H54 (cell line): Measurements from ENCODE around the gene MLN.

ENCODE experiments used
- DNase-seq: peaks from one replicate; pipeline ENCODE4 v3.0.0; 2011; ENCODE audit warnings: low spot score, mixed read lengths; ENCODE audit not compliant: insufficient read length
- FAIRE-seq: peaks from 3 replicates; lab custom pipeline; 2011; peaks lifted over from hg19 to GRCh38; lab: Jason Lieb, UNC
- POLR2A ChIP-seq: IDR thresholded peaks from 2 replicates; pipeline ENCODE4 v1.6.1; 2011; ENCODE audit warnings: low read depth, mild to moderate bottlenecking, low read length

Gene MLN

GRCh38 chr6:33758815-33759216 lies 45.0 kb downstream of the MLN start:
- TF ChIP-seq POLR2A: no peak

DNA sequence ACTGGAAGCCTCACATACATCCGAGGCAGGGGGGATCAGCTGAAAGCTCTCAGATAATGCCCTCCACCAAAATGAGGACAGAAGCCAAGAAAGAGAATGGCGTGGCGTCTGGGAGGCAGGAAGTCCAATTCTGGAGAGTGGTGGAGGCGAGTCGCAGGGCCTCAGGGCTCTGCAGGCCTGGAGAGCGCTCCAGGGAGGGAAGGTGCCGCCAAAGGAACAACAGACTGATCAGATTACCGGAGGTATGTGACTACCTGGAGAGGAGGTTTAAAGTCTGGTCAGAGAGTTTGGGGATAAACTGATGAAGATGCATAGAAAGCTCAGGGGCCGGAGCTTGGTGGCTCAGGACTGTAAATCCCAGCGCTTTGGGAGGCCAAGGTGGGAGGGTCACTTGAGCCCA lies 45.9 kb downstream of the MLN start:
- no peak for DNase-seq
- no peak for TF ChIP-seq POLR2A
- FAIRE-seq: no peak

More at GRCh38 chr6:33758815-33759216, 45.0 kb downstream of the MLN start:
- FAIRE-seq (no peak), DNase-seq (no peak)

DNA sequence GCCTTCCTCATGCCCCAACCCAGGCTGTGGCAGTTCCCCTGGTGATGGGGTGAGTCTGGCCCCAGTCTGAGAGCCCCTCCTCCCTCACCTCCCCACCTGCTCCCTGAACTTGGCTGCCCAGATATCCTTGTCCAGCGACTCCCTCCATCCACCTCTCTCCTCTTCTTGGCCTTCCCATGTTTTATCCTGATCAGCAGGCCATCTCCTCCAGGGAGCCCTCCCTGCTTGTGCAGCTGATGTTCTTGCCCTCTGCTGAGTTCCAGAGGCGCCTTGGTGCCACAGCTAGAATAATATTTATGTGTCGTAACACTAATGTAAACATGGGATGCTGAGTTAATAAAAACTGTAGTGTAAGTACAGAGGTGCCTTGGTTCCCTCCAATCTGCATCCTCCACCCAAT lies 46.7 kb downstream of the MLN start:
- TF ChIP-seq POLR2A: no peak
- DNase-seq (no peak), FAIRE-seq (no peak)

DNA sequence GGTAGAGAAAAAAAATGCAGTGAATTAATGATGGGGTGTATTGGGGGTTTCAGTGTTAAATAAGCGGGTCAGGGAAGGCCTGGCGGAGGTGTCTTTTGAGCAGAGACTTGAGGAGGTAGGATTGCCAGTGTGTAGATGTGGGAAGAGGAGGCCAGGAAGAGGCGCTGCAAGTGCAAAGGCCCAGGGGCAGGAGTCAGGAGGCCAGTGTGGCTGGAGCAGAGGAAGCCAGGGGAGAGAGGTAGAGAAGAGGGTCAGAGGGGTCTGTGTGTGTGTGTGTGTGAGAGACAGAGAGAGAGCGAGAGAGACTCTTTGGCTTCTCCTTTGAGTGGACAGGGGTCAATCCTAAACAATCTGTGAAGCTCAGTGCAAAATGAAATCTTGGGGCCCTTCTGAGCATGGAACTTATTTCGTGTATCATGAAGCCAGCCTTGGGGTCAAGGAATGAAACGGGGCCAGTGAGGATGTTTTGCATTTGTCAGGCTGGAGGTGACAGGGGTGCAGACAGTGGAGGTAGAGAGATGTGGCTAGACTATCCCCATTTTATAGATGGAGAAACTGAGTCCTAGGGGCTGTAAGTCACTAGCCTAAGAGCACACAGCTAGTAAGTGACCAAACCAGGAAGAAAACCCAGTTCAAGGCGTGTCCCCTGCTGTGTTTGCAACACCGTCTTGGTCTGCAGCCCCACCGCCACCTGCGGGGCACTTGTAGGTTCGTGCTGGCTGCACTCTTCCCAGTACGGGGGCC lies 47.4 kb downstream of the MLN start:
- TF ChIP-seq POLR2A: no peak
- DNase-seq (no peak), FAIRE-seq (no peak)

GRCh38 chr6:33755070-33755869 lies 48.5 kb downstream of the MLN start:
- FAIRE-seq: no peak
- DNase-seq: no peak
- no peak for TF ChIP-seq POLR2A

- DNase-seq: no peak
- FAIRE-seq: no peak
- TF ChIP-seq POLR2A: no peak
These were observed 49.6 kb downstream of the MLN start for GRCh38 chr6:33754222-33754621.

DNA sequence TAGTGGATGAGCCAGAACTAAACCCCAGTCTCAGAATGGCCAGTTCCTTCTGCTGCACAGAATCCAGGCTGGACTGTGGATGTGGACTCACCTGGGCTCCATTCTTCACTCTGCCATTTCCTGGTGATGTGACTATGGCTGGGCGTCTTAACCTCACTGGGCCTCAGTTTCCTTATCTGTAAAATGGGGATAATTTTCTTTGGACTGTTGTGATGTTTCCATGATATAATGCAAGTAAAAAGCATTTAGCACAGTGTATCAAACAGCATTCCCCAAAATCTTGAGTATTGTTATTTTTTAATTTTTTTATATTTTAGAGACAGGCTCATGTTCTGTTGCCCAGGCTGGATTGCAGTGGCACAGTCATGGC lies 51.2 kb downstream of the MLN start:
- FAIRE-seq (no peak), DNase-seq (no peak)
- no peak for TF ChIP-seq POLR2A

GRCh38 chr6:33751771-33752645 lies 51.8 kb downstream of the MLN start:
- no peak for FAIRE-seq
- no peak for DNase-seq
- no peak for TF ChIP-seq POLR2A

DNA sequence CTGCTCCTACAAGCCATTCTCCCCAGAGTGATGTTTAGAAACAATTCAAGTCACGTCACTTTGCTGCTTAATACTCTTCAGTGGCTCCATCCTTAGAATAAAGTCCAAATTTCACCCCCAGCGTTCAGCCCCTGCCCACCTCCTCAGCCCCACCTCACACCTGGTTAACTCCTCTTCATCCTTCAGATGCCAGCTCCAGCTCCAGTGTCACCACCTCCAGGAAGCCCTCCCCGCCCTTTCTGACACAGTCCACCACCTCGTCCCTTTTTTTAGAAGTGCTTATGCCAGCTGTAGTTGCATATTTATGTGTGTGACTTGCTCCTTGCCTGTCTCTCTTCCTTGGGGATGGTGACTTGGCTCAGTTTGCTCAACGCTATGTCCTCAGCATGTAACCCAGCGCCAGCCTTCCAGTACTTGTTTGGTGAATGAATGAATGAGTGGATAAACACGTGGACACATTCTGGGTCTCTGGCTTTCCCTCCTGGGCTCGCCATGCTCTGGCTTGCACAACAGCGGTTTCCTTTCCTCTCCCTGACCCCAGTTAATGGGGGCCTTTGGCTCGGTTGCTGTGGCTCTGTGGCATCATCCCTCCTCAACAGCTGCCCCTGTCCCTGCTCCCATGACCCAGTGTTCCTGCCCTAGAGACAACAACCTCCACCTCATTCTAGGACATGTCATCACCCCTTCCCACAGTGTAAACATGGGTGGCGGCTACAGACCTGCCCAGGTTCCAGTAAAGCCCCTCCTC lies 53.4 kb downstream of the MLN start:
- FAIRE-seq: no peak
- TF ChIP-seq POLR2A: no peak
- DNase-seq: no peak

GRCh38 chr6:33749401-33749800 lies 54.4 kb downstream of the MLN start:
- DNase-seq: no peak
- TF ChIP-seq POLR2A: no peak
- no peak for FAIRE-seq

GRCh38 chr6:33748841-33749240 lies 55.0 kb downstream of the MLN start:
- no peak for DNase-seq

DNA sequence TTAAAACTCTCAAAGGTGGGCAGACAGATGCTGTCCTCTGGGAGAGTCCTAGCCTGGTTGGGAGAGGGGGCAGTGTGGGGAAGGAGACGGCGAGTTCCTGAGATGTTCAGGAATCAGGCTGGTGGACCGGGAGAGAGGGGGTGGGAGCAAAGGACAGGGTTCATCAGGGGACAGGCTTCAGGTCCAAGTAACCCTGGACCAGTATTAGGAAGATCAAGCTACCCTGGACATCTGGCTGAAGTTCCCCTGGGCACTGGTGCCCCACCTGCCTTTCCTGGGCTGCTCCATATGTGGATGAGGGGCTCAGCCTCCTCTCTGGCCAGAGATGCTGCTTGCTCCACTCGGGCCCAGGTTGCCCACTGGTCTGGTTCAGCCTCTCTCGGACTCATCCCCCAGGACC lies 56.0 kb downstream of the MLN start:
- DNase-seq (no peak), FAIRE-seq (no peak)
- no peak for TF ChIP-seq POLR2A

More at GRCh38 chr6:33748841-33749240, 55.0 kb downstream of the MLN start:
- no peak for TF ChIP-seq POLR2A
- FAIRE-seq: no peak

- DNase-seq (no peak), FAIRE-seq (no peak)
- TF ChIP-seq POLR2A: no peak
These were observed 57.1 kb downstream of the MLN start, which contains the start of gene IP6K3 for GRCh38 chr6:33746651-33747100. Gene IP6K3, minus strand, starts transcription at chr6:33746905. Its CDS starts 11,429 bp downstream, at chr6:33735476.
